Activated T-cell treated with anti-CD3 and anti-CD28 coated beads for 1 hour (primary cell): ENCODE data around the gene CREM.
"Not testable (repeated sequence)": the region's sequence is repeated elsewhere in the genome, so short reads cannot be mapped to it uniquely, and the experiment has no call there.

ENCODE experiments used
- DNase-seq: peaks from one replicate; pipeline ENCODE4 v3.0.0-alpha.2; 2020; ENCODE audit warnings: low read depth

Gene CREM

GRCh38 chr10:35194906-35195305 lies 68.3 kb downstream of the CREM start:
- no peak for DNase-seq

- peak; percentile 43 for DNase-seq
These were observed 69.0 kb downstream of the CREM start for GRCh38 chr10:35195361-35196306.

GRCh38 chr10:35200487-35200886 lies 73.8 kb downstream of the CREM start:
- DNase-seq = no peak

- DNase-seq = no peak
These were observed 74.6 kb downstream of the CREM start for GRCh38 chr10:35201234-35201633.

- no peak for DNase-seq
These were observed 75.4 kb downstream of the CREM start for GRCh38 chr10:35202050-35202449.

GRCh38 chr10:35203745-35204144 lies 77.1 kb downstream of the CREM start:
- DNase-seq = no peak

- no peak for DNase-seq
These were observed 78.1 kb downstream of the CREM start for GRCh38 chr10:35204650-35205319.

- DNase-seq = no peak
These were observed 79.6 kb downstream of the CREM start for GRCh38 chr10:35206274-35206673.

- DNase-seq = no peak
These were observed 81.9 kb downstream of the CREM start for GRCh38 chr10:35208536-35208935.

- no peak for DNase-seq
These were observed 82.4 kb downstream of the CREM start for GRCh38 chr10:35208949-35209613.

- no peak for DNase-seq
These were observed 84.3 kb downstream of the CREM start for GRCh38 chr10:35210961-35211360.

GRCh38 chr10:35211390-35211789 lies 84.7 kb downstream of the CREM start:
- no peak for DNase-seq

- no peak for DNase-seq
These were observed 86.2 kb downstream of the CREM start for GRCh38 chr10:35212856-35213255.

GRCh38 chr10:35213699-35214098 lies 87.1 kb downstream of the CREM start:
- no peak for DNase-seq

GRCh38 chr10:35214607-35215020 lies 88.0 kb downstream of the CREM start:
- DNase-seq = no peak

- no peak for DNase-seq
These were observed 88.5 kb downstream of the CREM start for GRCh38 chr10:35215107-35215506.

- DNase-seq = no peak
These were observed 89.8 kb downstream of the CREM start for GRCh38 chr10:35216303-35216905.

- DNase-seq = not testable (repeated sequence)
These were observed 90.3 kb downstream of the CREM start for GRCh38 chr10:35216956-35217355.

- DNase-seq = no peak
These were observed 90.8 kb downstream of the CREM start for GRCh38 chr10:35217455-35217854.

GRCh38 chr10:35218339-35218955 lies 91.8 kb downstream of the CREM start:
- peak; percentile 82 for DNase-seq

GRCh38 chr10:35219292-35219691 lies 92.6 kb downstream of the CREM start:
- no peak for DNase-seq
